ENCODE data around the gene CENPL.

- TF ChIP-seq CTCF (IDR thresholded peaks at IDR 0.05; ENCODE audit: borderline replicate concordance, extremely low read depth, low read length, poor library complexity, severe bottlenecking) = no peak
- TF ChIP-seq EZH2 (IDR thresholded peaks at IDR 0.05; ENCODE audit: borderline replicate concordance, low read depth, low read length, severe bottlenecking) = no peak
Observed at GRCh38 chr1:173784997-173785396, 39.7 kb downstream of the CENPL start.

All from DND-41 (cell line).